NCI-H1048 (cell line): ENCODE results near the gene GLG1.

Experiments used
- DNase-seq: peaks from one replicate; lab custom pipeline; 2025; lab: John Stamatoyannopoulos, UW

Gene GLG1

GRCh38 chr16:74608944-74609343 is 2.0 kb upstream of the GLG1 start:
- no peak for DNase-seq

- no peak for DNase-seq
Observed at GRCh38 chr16:74608381-74608780, 1.5 kb upstream of the GLG1 start.

- no peak for DNase-seq
Observed at GRCh38 chr16:74607962-74608356, 1.0 kb upstream of the GLG1 start.

GRCh38 chr16:74607310-74607961 is 522 bp upstream of the GLG1 start:
- no peak for DNase-seq

- DNase-seq = no peak
Observed at GRCh38 chr16:74605746-74606520, 981 bp downstream of the GLG1 start.

GRCh38 chr16:74605332-74605731 is 1.6 kb downstream of the GLG1 start:
- DNase-seq = no peak

GRCh38 chr16:74603848-74604247 is 3.1 kb downstream of the GLG1 start:
- DNase-seq = no peak

- DNase-seq = no peak
Observed at GRCh38 chr16:74601126-74601871, 5.6 kb downstream of the GLG1 start.

GRCh38 chr16:74596586-74596985 is 10.3 kb downstream of the GLG1 start:
- DNase-seq = no peak

- no peak for DNase-seq
Observed at GRCh38 chr16:74592847-74593246, 14.1 kb downstream of the GLG1 start.

GRCh38 chr16:74591876-74592650 is 14.9 kb downstream of the GLG1 start:
- no peak for DNase-seq

- no peak for DNase-seq
Observed at GRCh38 chr16:74586948-74587347, 20.0 kb downstream of the GLG1 start.

- DNase-seq = no peak
Observed at GRCh38 chr16:74585846-74586443, 21.0 kb downstream of the GLG1 start.

GRCh38 chr16:74583926-74584666 is 22.8 kb downstream of the GLG1 start:
- no peak for DNase-seq

- DNase-seq = no peak
Observed at GRCh38 chr16:74582970-74583369, 23.9 kb downstream of the GLG1 start.

- no peak for DNase-seq
Observed at GRCh38 chr16:74580833-74581232, 26.1 kb downstream of the GLG1 start.

GRCh38 chr16:74578838-74579237 is 28.1 kb downstream of the GLG1 start:
- no peak for DNase-seq

- DNase-seq = no peak
Observed at GRCh38 chr16:74578433-74578832, 28.5 kb downstream of the GLG1 start.

GRCh38 chr16:74577882-74578366 is 29.0 kb downstream of the GLG1 start:
- DNase-seq = no peak

GRCh38 chr16:74575807-74576643 is 30.9 kb downstream of the GLG1 start:
- DNase-seq = no peak
